NCI-H226 (cell line): ENCODE results near the gene TBC1D10A.
A peak's percentile ranks its signal among the peaks of the same experiment; 100 is the strongest.

Experiments used
- DNase-seq: peaks from one replicate; pipeline ENCODE4 v3.0.0-alpha.2; 2015

TBC1D10A gene

GRCh38 chr22:30265131-30265720 lies 61.5 kb downstream of the TBC1D10A start:
- no peak for DNase-seq

DNA sequence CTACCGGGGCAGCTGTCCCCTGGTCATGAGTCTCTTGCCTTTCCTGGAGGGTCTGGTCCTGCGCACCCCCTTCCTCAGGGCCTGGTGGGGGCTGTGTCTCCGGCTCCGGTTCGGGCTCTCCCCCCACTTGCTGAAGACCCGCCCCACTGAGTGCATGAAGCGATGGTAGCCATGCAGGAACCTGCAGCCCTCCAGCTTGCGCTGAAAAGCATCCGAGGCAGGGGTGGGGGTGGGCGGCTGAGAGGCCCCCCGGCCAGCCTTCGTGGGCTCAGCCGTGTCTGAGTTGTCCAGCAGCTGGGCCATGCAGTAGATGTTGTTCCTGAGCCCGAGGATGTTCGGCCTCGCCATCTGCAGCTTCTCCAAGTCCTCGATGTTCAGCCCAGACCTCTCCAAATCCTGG lies 62.9 kb downstream of the TBC1D10A start:
- no peak for DNase-seq

- DNase-seq, result no peak
These were observed 63.6 kb downstream of the TBC1D10A start for GRCh38 chr22:30262917-30263741.

DNA sequence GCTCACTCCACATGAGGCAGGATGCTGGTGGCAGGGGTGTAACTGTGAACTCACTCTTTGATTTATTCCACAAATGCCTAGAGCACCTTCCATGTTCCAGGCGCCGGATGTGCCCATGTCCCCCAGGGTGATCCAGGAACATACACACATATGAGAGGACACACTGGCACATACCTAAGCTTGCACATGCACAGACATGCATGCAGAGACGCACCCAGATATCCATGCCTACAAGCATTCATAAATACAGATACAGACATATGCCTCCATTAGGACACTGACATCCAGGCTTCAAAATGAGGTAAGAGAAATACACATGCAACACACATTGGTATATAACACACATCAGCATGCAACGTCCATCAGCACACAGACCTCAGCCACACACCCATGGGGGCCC lies 64.6 kb downstream of the TBC1D10A start:
- no peak for DNase-seq

DNA sequence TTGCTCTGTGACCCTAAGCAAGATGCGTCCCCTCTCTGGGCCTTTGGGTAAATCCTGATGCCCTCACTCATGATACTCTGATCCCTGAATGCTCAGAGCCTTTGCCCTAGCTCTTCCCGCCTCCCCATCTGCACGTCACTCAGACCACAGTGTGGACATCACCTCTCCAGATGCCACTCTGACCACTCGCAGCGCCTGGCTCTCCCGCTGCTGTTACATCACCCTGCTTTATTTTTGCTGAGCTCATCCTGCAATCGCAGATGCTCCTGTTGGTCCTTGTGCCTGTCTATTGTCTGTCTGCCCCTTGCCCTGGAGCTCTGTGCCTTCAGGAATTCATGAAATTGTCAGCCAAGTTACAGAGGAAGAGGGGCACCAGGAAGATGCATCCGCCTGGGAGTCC lies 65.6 kb downstream of the TBC1D10A start:
- DNase-seq, result no peak

DNA sequence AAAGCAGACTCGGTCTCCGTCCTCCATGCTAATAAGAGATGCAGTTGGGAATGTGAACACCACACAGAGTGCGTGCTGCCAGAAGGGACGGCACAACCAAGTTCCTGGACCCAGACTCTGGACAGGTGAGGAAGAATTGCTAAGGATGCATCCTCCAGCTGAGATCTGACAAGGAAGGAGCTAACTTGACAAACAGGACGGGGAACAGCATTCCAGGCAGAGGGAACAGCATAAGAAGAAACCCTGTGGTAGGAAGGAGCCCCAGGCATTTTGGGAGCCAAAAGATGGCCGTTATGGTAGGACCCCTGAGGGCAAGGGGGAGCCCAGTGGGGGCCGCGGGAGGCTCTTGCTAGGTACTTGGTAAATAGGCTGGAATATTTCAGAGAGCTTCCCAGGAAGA lies 66.1 kb downstream of the TBC1D10A start:
- DNase-seq, result no peak

- DNase-seq, result no peak
These were observed 66.5 kb downstream of the TBC1D10A start for GRCh38 chr22:30260276-30260675.

DNA sequence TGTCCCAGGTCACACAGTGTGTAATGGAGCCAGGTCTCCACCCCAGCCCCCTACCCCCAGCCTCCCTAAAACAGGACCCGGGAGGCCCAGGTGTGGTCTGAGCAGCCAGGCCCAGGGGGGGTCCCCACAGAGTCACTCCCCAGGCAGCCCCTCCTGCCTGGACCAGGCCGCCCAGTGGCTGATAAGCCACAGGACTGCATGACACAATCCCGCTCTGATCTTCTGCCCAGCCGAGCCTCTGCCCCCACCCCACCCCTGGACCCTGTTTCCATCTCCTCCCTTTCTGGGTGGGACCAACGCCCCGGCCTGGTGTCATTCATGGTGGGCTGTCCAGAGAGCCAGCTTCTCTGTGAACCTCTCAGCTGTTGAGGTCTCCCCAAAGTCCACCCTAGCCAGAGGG lies 72.4 kb downstream of the TBC1D10A start:
- no peak for DNase-seq

- DNase-seq, result no peak
These were observed 73.4 kb downstream of the TBC1D10A start for GRCh38 chr22:30253205-30253852.

- DNase-seq, result no peak
These were observed 74.1 kb downstream of the TBC1D10A start for GRCh38 chr22:30252411-30253204.

- peak; percentile 47 for DNase-seq
These were observed 75.0 kb downstream of the TBC1D10A start for GRCh38 chr22:30251711-30252110.

DNA sequence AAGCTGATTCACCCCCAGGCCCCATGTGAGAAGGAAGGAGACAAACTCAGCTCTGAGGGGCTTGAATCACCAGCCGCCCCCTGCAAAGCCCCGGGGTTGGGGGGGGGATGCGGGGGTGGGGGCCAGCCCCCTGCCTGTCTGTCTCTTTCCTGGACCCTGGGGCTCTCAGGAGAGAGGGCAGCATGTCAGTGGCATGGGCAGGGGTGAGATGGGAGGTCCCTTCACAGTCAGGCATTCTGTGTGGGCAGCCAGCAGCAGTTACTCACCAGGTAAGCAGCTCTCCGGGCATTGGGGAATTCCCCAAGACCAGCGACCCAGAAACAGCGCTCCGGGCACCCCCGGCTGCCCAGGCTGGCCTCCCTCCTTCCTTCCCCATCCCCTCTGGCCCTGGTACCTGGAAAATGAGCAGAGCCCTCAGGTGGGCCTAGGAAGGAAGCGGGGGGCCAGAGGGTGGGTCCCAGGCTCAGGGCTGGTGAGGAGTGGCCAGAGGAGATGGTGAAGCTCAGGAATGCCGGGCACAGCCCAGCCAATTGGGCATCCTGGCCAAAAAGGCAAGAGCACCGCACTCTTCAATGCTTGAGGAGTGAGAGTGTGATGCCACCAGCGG lies 76.0 kb downstream of the TBC1D10A start:
- peak; percentile 80 for DNase-seq

- DNase-seq, result peak; percentile 11
These were observed 76.6 kb downstream of the TBC1D10A start for GRCh38 chr22:30250039-30250565.

DNA sequence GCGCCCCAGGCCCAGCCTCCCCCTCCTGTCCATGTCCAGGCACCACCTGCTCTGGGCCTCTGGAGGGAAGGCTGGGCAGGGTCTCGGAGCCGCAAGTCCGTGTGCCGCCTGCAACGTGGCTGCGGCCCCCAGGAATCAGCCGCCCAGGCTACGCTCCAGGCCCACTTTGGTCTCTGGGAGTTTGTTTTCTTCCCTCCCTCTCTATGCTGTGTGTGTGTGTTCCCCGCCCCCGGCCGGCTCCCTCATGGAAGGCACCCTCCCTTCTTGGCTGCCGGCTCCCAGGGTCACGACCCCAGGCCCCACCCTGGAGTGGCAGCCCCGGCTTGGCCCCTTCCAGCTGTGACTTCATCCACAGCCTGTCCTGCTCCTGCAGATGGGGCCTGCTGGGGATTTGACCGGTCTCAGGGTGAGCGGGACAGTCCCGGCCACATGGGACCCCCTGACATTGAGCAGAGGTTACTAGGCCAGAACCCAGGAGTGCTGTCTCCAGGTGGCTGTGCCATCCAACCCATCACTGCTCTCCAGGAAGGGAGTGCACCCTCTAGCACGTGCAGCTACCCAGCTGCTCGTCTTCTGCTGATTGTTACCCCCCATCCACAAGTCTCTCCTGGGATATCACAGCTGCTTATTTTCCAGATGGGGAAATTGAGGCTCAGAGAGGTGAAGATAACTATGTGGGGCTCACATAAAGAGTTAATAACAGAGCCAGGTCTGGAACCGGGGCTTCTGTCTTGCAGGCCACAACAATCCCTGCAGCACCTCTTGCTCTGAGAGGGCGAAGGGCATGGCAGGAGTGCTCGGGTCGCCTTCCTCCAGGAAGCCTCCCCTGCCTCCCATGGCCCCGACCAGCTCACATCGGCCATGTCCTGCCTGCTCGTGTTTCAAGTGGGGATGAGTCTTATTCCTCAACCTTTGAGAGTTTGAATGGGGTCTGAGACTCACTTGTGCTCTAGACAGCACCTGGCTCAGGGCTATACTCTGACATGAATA lies 77.4 kb downstream of the TBC1D10A start:
- DNase-seq, result no peak

- no peak for DNase-seq
These were observed 78.3 kb downstream of the TBC1D10A start for GRCh38 chr22:30248484-30248883.

- no peak for DNase-seq
These were observed 78.8 kb downstream of the TBC1D10A start for GRCh38 chr22:30247974-30248373.

DNA sequence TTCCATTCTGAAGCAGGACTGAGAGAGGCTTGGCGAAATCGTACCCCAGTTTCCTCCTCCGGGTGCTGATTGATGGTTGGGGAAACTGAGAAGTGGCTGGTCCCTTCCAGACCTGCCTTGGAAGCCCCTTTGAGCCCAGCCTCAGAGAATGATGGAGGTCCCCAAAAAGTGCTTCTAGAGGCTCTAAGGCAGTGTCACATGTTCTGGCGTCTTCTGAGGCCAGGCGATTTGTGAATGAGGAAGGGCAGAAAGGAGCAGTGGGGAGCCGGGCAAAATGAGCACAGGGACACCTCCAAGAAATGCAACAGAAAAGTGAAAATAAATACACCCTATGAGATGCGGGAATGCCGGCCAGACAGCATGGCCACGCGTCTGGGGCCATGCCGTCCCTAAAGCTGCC lies 79.2 kb downstream of the TBC1D10A start:
- DNase-seq, result no peak

GRCh38 chr22:30246814-30247376 lies 79.8 kb downstream of the TBC1D10A start:
- peak; percentile 57 for DNase-seq

GRCh38 chr22:30245985-30246813 lies 80.5 kb downstream of the TBC1D10A start, which contains the start of gene LIF:
Gene LIF (minus strand): TSS chr22:30246759. CDS start chr22:30246695, 64 bp downstream.
- peak; percentile 39 for DNase-seq
